ENCODE data around the gene SPIN4.
"Not testable (repeated sequence)": the region's sequence is repeated elsewhere in the genome, so short reads cannot be mapped to it uniquely, and the experiment has no call there.

SPIN4 gene

GRCh38 chrX:63350941-63351616 lies at the start of gene SPIN4:
TSS of gene SPIN4 (minus strand) at chrX:63351332. CDS start at chrX:63350819, 513 bp downstream.
- H3K27ac ChIP-seq, result peak within 1 kb of the TSS; percentile 78 to 83
- no peak for TF ChIP-seq CTCF (IDR thresholded peaks at IDR 0.05)
- peak; percentile 78 to 91 for DNase-seq
- no peaks in the 10 kb centered on the region for H3K27me3 ChIP-seq
- H3K4me1 ChIP-seq, result no peaks in the 10 kb centered on the region
- intact Hi-C loops (cut with DNase I; ENCODE audit: low total_unique reads), result no loop called here
- H3K9me3 ChIP-seq, result no peaks in the 10 kb centered on the region
- H3K36me3 ChIP-seq, result no peaks in the 10 kb centered on the region
- H3K4me3 ChIP-seq, result peak within 1 kb of the TSS; percentile 70

DNA sequence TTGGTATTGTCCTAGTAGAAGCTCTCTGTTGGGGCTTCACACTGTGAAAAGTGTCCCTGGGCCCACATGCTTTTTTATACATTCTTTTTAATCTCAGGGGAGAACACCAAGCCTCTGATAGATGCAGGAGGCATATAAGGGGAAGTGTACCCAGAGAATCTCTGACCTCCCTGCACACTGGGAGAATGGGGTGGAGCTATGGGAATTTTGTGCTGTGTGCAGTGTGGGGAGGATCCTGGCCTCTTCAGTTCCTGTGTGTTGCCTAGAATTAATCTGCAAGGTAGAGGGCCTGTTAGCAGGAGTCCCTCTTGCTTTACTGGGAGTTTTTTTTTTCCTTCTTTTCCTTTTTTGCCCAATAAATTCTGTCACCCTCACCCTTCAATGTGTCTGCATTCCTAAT lies 49.2 kb upstream of the SPIN4 start:
- Histone ChIP-seq H3K27me3 (no peaks in the 10 kb centered on the region), H3K4me1 (peaks cover 0 to 8% (median 0%) of the 10 kb centered on the region in 4 donors), H3K27ac (no peak overlapping the region), H3K9me3 (peaks cover 0 to 5% (median 0%) of the 10 kb centered on the region in 3 donors), H3K36me3 (no peaks in the 10 kb centered on the region), H3K4me3 (no peak overlapping the region)
- no peak for TF ChIP-seq CTCF (IDR thresholded peaks at IDR 0.05)
- DNase-seq, result no peak
- intact Hi-C loops (cut with DNase I; ENCODE audit: low total_unique reads), result no loop called here

DNA sequence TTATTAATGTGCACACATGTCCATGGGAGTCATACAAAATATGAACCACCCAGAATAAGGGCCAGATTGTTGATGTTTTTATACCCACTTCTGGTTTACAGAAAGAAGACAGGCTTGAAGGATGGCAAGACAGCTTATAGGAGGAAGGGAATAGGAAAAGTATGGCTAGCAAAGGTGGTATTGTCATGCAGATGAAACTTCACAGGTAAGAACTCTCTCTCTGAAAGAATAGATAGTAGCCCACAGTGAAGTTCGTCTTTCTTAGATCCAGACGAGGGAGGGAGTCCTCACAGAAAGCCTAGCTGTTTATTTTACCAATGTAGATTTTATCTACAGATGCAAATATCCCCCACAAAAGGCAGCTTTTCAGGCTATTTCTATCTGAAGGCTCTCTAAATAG lies 43.7 kb upstream of the SPIN4 start:
- no peaks in the 10 kb centered on the region for H3K4me1 ChIP-seq
- TF ChIP-seq CTCF (IDR thresholded peaks at IDR 0.05), result no peak
- no peak overlapping the region for H3K4me3 ChIP-seq
- no peaks in the 10 kb centered on the region for H3K36me3 ChIP-seq
- no peak overlapping the region for H3K27ac ChIP-seq
- DNase-seq, result no peak
- H3K27me3 ChIP-seq, result no peaks in the 10 kb centered on the region
- intact Hi-C loops (cut with DNase I; ENCODE audit: low total_unique reads), result no loop called here
- peaks cover 0 to 5% (median 0%) of the 10 kb centered on the region in 3 donors for H3K9me3 ChIP-seq

GRCh38 chrX:63393094-63393493 lies 42.0 kb upstream of the SPIN4 start:
- H3K27ac ChIP-seq; H3K27me3 ChIP-seq; H3K4me3 ChIP-seq; H3K9me3 ChIP-seq; H3K36me3 ChIP-seq; DNase-seq; intact Hi-C loops (cut with DNase I; ENCODE audit: low total_unique reads); H3K4me1 ChIP-seq: not testable (repeated sequence)

DNA sequence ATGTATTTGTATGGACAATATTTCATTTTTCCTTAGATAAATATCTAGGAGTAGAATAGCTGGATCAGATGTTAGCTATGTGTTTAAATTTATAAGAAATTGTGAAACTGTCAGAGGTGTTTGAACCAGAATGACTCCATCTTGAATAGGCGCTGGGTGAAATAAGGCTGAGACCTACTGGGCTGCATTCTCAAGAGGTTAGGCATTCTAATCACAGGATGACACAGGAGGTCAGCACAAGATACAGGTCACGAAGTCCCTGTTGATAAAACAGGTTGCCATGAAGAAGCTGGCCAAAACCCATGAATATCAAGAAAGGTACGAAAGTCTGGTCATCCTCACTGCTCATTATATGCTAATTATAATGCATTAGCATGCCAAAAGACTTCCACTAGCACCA lies 36.3 kb upstream of the SPIN4 start:
- H3K27ac ChIP-seq, result no peak overlapping the region
- no peak for DNase-seq
- intact Hi-C loops (cut with DNase I; ENCODE audit: low total_unique reads), result no loop called here

DNA sequence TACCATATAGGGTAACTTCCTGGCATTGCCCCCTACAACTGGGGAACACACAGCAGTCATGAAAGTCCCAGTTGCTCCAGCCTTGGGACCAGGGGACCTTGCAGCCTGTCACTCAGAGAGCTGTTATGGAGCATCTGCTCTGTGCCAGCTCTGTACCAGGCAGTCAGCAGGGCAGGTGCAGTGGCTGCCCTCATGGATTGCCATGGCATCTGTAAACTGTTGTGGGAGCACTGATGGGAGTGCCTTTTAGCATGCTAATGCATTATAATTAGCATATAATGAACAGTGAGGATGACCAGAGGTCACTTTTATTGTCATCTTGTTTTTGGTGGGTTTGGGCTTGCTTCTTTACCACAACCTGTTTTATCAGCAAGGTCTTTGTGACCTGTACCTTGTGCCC lies 33.1 kb upstream of the SPIN4 start:
- intact Hi-C loops (cut with DNase I; ENCODE audit: low total_unique reads); H3K4me1 ChIP-seq; H3K4me3 ChIP-seq; H3K36me3 ChIP-seq; H3K9me3 ChIP-seq; DNase-seq; H3K27me3 ChIP-seq; H3K27ac ChIP-seq: not testable (repeated sequence)

More for the DNA sequence above, 36.3 kb upstream of the SPIN4 start:
- Histone ChIP-seq H3K9me3 (no peaks in the 10 kb centered on the region), H3K36me3 (no peaks in the 10 kb centered on the region), H3K4me3 (no peak overlapping the region), H3K27me3 (no peaks in the 10 kb centered on the region), H3K4me1 (no peaks in the 10 kb centered on the region)
- TF ChIP-seq CTCF (IDR thresholded peaks at IDR 0.05), result no peak

- H3K27ac ChIP-seq; H3K9me3 ChIP-seq; intact Hi-C loops (cut with DNase I; ENCODE audit: low total_unique reads); DNase-seq; H3K36me3 ChIP-seq; H3K4me3 ChIP-seq; H3K4me1 ChIP-seq; H3K27me3 ChIP-seq: not testable (repeated sequence)
Observed at GRCh38 chrX:63373012-63373411, 21.9 kb upstream of the SPIN4 start.

DNA sequence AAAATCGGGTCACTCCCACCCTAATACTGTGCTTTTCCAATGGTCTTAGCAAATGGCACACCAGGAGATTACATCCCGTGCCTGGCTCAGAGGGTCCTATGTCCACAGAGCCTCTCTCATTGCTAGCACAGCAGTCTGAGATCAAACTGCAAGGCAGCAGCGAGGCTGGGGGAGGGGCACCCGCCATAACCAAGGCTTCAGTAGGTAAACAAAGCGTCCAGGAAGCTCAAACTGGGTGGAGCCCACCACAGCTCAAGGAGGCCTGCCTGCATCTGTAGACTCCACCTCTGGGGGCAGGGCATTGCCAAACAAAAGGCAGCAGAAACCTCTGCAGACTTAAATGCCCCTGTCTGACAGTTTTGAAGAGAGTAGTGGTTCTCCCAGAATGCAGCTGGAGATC lies 16.6 kb upstream of the SPIN4 start:
- H3K4me3 ChIP-seq; H3K36me3 ChIP-seq; DNase-seq; H3K9me3 ChIP-seq; H3K27me3 ChIP-seq; H3K27ac ChIP-seq; H3K4me1 ChIP-seq; intact Hi-C loops (cut with DNase I; ENCODE audit: low total_unique reads): not testable (repeated sequence)
